ENCODE results near the gene PLCB1.

The PLCB1 gene

DNA sequence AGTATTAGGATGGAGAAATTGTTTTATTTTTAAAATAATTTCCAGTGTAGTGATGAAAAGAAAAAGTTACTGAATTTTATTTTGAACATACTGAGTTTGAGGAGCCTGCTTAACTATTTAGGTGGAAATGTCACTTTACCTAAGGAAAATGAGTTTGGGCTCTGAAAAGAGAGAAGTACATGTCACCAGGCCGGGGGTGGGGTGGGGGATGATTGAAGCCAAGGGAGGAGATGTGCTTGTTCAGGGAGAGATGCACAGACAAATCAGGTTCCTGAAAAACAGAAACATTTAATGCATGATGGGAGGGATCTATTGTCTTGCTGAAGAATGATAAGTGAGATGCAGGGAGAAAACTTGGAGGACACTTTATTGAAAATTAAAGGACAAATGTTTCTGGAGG lies 71.3 kb downstream of the PLCB1 start:
- no peak for DNase-seq (ENCODE audit: low read depth)
- no peak overlapping the region for H3K4me3 ChIP-seq (ENCODE audit: control insufficient read depth, low read depth, low read length)
- TF ChIP-seq, protein P1, sequence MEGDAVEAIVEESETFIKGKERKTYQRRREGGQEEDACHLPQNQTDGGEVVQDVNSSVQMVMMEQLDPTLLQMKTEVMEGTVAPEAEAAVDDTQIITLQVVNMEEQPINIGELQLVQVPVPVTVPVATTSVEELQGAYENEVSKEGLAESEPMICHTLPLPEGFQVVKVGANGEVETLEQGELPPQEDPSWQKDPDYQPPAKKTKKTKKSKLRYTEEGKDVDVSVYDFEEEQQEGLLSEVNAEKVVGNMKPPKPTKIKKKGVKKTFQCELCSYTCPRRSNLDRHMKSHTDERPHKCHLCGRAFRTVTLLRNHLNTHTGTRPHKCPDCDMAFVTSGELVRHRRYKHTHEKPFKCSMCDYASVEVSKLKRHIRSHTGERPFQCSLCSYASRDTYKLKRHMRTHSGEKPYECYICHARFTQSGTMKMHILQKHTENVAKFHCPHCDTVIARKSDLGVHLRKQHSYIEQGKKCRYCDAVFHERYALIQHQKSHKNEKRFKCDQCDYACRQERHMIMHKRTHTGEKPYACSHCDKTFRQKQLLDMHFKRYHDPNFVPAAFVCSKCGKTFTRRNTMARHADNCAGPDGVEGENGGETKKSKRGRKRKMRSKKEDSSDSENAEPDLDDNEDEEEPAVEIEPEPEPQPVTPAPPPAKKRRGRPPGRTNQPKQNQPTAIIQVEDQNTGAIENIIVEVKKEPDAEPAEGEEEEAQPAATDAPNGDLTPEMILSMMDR (IDR thresholded peaks at IDR 0.05; ENCODE audit: control insufficient read depth, insufficient read depth, low read depth, low read length, missing control alignments), result no peak

DNA sequence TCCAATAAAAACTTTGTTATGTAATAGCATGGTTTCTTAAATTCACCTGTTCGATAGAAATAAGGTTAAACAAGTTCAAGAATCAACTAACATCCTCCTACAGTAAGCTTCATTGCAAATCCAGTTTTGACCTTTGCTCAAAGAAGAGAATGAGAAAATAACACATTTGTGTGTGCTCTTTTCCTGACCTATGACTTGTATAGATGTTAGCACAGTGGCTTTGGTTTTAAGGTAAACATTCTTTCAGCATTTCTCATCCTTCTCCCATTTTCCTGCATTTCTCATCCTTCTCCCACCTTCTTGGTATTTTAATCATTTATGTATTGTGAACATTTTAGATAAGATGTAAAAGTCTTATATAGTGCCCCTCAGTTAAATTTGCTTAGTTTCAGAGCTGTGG lies 73.9 kb downstream of the PLCB1 start:
- TF ChIP-seq, protein P1 (IDR thresholded peaks at IDR 0.05; ENCODE audit: control insufficient read depth, insufficient read depth, low read depth, low read length, missing control alignments), result no peak
- DNase-seq (ENCODE audit: low read depth), result no peak
- no peak overlapping the region for H3K4me3 ChIP-seq (ENCODE audit: control insufficient read depth, low read depth, low read length)

DNA sequence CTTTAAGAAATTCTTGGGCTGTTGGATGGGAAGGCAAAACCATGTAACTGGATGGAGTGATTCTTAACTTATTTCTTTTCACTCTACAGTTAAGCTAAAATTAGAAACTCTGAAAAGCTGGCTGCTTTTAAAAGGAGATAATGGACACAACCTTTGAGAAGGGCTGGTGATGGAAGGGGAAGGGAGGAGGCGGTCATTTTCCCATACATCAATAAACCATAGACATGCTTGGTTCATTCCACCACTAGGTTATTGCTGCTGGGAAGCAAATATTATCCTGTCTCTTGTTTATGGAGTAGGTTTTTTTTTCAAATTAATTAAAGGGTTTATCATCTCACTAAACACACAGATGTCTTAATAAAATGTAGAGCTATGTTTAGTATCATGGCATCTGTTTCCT lies 76.2 kb downstream of the PLCB1 start:
- no peak for DNase-seq (ENCODE audit: low read depth)
- TF ChIP-seq, protein P1 (IDR thresholded peaks at IDR 0.05; ENCODE audit: control insufficient read depth, insufficient read depth, low read depth, low read length, missing control alignments), result no peak
- H3K4me3 ChIP-seq (ENCODE audit: control insufficient read depth, low read depth, low read length), result no peak overlapping the region

DNA sequence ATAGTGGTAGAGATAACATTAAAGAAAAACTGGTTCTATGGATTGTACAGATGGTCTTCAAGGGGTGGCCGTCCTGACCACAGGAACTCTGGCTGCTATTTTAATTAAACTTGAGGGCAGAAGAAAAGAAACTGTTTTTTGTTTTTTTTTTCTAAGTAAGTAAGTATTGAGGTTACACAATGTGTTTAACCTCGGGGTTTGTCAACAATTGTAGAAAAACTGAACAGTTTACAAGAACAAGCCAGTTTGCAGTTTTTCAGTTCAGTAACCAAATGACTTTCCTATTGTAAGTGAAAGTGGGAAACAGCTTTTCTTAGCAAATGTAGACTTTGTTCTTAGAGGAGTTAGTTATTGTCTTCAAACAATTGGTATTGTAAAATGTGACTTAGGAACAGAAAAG lies 77.0 kb downstream of the PLCB1 start:
- no peak for DNase-seq (ENCODE audit: low read depth)
- TF ChIP-seq, protein P1 (IDR thresholded peaks at IDR 0.05; ENCODE audit: control insufficient read depth, insufficient read depth, low read depth, low read length, missing control alignments), result no peak
- H3K4me3 ChIP-seq (ENCODE audit: control insufficient read depth, low read depth, low read length), result no peak overlapping the region

DNA sequence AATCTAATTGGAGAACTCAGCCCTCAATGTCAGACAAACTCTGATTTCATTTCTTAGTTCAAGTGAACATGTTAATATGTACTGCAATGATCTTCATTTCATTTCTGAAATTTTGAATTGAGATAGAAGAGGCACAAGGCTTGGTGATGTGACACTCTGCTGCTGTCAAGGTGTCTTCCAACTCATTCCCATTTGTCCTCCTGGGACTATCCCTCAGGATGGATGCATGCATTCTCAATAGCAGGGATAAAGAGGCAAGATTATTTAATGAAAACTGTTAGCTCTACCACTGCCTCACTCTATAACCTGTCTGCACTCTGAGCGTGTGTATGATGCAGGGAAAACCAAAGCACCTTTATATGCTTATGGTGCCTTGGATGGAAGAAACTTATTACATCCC lies 78.7 kb downstream of the PLCB1 start:
- no peak overlapping the region for H3K4me3 ChIP-seq (ENCODE audit: control insufficient read depth, low read depth, low read length)
- TF ChIP-seq, protein P1 (IDR thresholded peaks at IDR 0.05; ENCODE audit: control insufficient read depth, insufficient read depth, low read depth, low read length, missing control alignments), result no peak
- no peak for DNase-seq (ENCODE audit: low read depth)

DNA sequence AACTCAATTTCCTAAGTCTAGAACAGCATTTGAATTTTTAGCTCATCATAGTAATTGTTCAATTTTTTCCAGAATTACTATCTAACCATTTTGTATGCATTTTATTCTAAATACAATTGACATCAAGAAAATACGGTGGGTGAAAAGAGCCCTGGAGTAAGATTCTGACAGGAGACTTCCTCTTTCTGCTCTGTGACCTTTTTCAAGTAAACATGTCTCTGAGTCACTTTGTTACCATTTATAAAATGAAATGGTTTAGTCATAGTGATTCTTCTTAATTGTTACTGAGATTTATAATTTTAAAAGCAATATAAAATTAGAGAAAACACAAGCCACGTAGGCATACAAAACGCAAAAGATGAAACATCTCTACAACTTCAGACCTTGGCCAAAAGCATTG lies 80.2 kb downstream of the PLCB1 start:
- TF ChIP-seq, protein P1 (IDR thresholded peaks at IDR 0.05; ENCODE audit: control insufficient read depth, insufficient read depth, low read depth, low read length, missing control alignments), result no peak
- DNase-seq (ENCODE audit: low read depth), result no peak

DNA sequence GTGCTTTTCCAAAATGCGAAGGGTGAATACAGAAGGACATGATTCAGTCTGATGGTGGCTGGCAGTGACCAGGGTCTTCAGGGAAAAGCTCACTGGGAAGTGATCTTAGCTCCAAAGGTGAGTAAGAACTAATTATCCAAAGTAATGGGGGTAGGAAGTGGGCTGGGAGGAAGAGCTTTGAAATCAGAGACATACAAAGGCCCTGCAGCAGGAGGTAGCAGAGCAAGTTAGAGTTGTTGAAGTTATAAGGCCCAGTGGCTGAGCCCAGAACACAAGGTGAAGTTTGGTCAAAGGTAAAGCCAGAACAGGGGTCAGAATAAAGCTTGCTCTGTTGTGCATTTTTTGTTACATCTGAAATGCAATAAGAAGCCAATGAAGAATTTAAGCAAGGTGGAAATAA lies 81.2 kb downstream of the PLCB1 start:
- TF ChIP-seq, protein P1 (IDR thresholded peaks at IDR 0.05; ENCODE audit: control insufficient read depth, insufficient read depth, low read depth, low read length, missing control alignments), result no peak
- no peak for DNase-seq (ENCODE audit: low read depth)
- H3K4me3 ChIP-seq (ENCODE audit: control insufficient read depth, low read depth, low read length), result no peak overlapping the region

More for the DNA sequence above, 80.2 kb downstream of the PLCB1 start:
- no peak overlapping the region for H3K4me3 ChIP-seq (ENCODE audit: control insufficient read depth, low read depth, low read length)

Measured in AG09309 (cell line).